22Rv1 (cell line): ENCODE data around the gene NDNF.

Experiments used
- ZFX ChIP-seq: fragments of 450-650 bp; IDR thresholded peaks from 2 replicates; pipeline ENCODE4 v1.6.1; 2017; ENCODE audit warnings: antibody characterized with exemption, borderline replicate concordance
- TF ChIP-seq, protein P1 (sequence below): fragments of 450-650 bp; IDR thresholded peaks from 2 replicates; pipeline ENCODE4 v1.5.1; 2017; ENCODE audit warnings: mild to moderate bottlenecking

DNA sequence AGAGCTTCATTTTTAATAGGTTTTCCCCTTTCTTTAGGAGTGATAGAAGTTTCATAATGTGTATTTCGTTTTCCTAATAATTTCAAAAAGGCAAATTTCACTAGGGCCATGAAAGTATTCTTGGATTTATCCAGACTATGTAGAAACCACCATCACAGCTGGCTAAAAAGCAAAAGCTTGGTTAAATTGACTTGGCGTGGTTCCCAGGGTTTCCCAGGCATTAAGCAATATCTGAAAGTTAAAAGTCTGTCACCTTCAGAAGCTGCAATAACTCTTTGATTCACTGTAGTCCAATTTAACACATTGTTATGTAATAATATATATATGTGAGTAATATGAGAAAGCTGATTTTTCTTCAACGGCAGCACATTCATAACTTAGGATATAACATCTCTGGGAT lies 38.3 kb downstream of the NDNF start:
- TF ChIP-seq ZFX, result no peak
- TF ChIP-seq, protein P1, sequence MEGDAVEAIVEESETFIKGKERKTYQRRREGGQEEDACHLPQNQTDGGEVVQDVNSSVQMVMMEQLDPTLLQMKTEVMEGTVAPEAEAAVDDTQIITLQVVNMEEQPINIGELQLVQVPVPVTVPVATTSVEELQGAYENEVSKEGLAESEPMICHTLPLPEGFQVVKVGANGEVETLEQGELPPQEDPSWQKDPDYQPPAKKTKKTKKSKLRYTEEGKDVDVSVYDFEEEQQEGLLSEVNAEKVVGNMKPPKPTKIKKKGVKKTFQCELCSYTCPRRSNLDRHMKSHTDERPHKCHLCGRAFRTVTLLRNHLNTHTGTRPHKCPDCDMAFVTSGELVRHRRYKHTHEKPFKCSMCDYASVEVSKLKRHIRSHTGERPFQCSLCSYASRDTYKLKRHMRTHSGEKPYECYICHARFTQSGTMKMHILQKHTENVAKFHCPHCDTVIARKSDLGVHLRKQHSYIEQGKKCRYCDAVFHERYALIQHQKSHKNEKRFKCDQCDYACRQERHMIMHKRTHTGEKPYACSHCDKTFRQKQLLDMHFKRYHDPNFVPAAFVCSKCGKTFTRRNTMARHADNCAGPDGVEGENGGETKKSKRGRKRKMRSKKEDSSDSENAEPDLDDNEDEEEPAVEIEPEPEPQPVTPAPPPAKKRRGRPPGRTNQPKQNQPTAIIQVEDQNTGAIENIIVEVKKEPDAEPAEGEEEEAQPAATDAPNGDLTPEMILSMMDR, result no peak
